D721Med (cell line): ENCODE data around the gene TRIM3.

Source experiments
- DNase-seq: peaks from one replicate; pipeline ENCODE4 v3.0.0; 2011; ENCODE audit warnings: low spot score; ENCODE audit not compliant: insufficient read length
- FAIRE-seq: peaks from 2 replicates; lab custom pipeline; 2011; peaks lifted over from hg19 to GRCh38; lab: Jason Lieb, UNC
- TF ChIP-seq, protein P1 (sequence below): IDR thresholded peaks from 2 replicates; pipeline ENCODE4 v1.5.1; 2012; ENCODE audit warnings: mild to moderate bottlenecking, control low read depth; ENCODE audit not compliant: insufficient read depth; ENCODE audit errors: missing control alignments

TRIM3 gene

DNA sequence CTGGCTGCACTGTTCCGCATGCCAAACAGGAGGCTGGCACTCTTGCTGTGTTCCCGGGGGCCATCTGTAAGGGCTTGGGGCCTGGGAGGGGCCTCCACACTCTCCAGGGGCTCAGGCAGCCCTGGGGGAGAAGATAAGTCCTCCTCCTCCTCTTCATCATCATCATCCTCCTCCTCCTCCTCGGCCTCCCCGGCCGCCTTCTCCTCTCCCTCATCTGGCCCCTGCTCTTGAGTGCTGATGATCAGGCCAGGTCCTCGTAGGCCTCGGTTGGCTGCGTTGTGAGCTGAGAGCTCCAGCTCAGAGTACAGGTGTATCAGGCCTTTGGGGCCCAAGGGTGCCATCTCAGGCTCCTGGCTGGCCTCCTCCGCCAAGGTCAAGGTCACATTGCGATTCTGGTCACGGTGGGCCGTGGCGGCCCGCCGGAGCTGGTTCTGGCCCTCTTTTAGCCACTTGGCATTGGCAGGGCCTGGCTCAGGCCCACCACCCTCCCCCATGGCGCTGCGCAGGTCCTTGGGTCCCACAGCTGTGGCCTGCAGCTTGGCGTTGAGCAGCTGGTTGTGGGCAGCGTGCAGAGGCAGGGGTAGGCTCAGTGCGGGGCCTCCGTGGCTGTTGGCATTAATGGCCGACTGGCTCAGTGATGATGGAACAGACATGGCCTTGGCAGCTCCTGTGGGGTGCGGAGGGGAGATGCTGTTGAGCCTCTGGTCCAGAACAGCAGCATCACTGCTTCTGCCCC, 62.9 kb downstream of the TRIM3 start:
- no peak for FAIRE-seq
- DNase-seq = no peak
- TF ChIP-seq, protein P1, sequence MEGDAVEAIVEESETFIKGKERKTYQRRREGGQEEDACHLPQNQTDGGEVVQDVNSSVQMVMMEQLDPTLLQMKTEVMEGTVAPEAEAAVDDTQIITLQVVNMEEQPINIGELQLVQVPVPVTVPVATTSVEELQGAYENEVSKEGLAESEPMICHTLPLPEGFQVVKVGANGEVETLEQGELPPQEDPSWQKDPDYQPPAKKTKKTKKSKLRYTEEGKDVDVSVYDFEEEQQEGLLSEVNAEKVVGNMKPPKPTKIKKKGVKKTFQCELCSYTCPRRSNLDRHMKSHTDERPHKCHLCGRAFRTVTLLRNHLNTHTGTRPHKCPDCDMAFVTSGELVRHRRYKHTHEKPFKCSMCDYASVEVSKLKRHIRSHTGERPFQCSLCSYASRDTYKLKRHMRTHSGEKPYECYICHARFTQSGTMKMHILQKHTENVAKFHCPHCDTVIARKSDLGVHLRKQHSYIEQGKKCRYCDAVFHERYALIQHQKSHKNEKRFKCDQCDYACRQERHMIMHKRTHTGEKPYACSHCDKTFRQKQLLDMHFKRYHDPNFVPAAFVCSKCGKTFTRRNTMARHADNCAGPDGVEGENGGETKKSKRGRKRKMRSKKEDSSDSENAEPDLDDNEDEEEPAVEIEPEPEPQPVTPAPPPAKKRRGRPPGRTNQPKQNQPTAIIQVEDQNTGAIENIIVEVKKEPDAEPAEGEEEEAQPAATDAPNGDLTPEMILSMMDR = no peak

DNA sequence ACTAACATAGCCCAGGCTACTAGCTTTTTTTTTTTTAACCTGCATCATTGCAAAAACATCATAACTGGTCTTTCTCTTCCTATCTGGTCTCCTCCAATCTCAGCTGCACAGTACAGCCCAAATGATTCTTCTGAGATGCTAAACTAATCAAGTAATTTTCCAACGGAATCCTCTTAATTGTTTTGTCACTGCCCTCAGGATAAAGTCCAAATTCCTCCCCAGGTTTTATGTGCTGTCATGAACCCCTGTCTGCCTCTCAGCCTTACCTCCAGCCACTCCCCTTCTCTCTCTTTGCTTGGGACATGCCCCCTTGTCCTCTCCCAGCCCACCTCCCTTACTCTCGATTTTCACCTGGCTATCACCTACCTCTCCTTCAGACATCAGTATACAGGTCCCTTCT, 67.4 kb downstream of the TRIM3 start:
- no peak for DNase-seq
- FAIRE-seq = no peak
- TF ChIP-seq, protein P1 = no peak

DNA sequence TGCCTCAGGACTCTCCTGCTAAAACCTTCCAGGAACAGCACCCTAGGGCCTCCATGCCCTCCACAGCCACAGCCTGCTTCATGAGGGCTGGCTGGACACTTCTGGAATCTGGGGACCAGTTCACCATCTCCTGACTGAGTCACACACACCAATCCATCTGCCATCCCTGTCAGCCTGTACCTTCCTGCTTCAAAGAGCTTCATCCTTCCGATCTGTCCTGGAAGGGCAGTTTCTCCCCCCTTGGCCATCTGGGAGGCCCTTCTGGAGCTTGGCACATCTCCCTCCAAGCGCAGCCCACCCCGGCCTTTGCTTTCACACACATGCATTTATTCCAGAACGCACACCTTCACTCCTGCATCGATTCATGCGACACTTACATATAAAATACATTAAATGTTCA, 67.9 kb downstream of the TRIM3 start:
- FAIRE-seq (no peak), DNase-seq (no peak)
- TF ChIP-seq, protein P1 = no peak

DNA sequence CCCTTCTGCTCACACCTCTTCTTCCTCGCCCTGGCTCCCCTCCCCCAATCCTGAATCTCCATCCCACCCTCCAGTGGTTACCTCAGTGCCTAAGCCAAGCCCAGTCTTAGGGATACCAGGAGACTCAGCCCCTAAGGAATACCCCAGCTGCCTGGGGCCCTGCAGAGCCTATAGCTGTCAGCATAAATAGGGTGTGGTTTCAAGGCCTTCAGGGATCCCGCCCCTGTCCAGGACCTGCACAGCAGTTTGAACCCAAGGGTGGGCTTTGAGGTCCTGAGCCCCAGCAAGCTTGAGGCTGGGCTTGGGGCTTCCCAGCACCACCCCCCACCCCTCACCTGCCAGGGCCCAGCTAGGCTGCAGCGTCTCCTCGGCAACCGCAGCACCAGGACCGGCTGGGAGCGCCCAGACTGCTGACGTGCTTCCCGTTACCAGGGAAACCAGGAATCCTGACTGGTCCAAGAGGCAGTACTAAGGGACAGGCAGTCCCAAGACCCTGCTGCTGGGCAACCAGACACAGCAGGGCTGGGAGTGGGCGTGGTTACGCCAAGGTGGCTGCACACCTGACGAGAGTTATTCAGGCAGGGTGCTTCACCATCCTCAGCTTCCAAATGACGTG, 68.6 kb downstream of the TRIM3 start:
- no peak for FAIRE-seq
- no peak for DNase-seq

DNA sequence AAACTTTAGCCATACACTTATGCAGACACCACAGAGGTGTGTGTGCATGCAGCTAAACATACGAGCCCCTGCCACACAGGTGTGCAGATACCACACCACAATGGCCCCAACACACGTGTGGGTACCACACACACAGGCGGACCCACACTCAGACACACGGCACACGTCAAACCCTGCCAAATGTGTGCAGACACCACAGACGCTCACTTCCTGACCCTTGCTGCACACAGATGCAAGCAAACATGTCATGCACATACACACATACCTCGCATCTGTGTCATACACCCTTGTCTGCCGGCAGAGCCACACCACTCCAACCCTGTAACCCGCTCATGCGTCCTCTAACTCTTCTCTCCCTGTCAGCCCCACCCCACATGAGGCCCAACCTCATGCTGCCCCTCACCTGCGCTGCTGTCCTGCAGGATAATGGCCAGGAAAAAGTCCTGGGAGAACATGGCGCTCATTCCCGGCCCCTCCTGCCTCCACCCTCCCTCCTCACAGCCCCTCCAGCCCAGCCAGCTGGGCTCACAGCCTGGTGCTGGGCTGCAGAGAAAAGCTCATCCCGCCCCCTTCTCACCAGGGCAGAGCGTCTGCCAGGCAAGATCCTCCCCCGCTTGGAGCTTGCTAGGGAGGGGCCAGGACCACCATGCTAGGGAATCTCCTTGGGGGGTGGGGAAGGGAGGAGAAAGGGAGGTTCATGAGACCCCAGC, 69.2 kb downstream of the TRIM3 start:
- TF ChIP-seq, protein P1 = no peak
- DNase-seq = no peak
- FAIRE-seq = no peak

More for the DNA sequence above, 68.6 kb downstream of the TRIM3 start:
- TF ChIP-seq, protein P1 = no peak

DNA sequence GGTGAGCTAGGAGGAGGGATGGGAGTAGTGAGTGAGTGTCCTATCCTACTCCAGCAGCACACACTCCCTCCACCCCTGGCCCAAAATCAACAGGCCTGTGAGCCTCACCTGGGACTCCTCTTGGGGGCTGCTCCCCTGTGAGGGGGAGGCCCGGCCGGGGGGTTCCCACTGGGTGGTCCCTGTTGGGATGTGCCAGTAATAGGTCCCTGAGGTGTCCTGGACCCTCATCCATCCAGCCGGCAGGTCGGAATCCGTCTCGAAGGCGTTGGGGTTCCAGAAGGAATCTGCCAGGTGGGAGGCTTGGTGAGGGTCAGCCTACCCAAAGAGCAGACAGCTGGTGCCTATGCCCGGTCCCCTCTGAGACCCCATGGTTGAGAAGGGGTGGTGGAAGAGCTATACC, 70.2 kb downstream of the TRIM3 start:
- FAIRE-seq (no peak), DNase-seq (no peak)
- TF ChIP-seq, protein P1 = no peak
